GM21619 (cell line): ENCODE results near the gene SLC2A9.
A peak's percentile ranks its signal among the peaks of the same experiment; 100 is the strongest.

Experiments used
- ATAC-seq: cut with Tn5 transposase; IDR thresholded peaks from one replicate; pipeline ENCODE4 v1.9.1; 2021; ENCODE audit not compliant: unreplicated experiment

The SLC2A9 gene

GRCh38 chr4:10021653-10022023 is 341 bp upstream of the SLC2A9 start:
- no peak for ATAC-seq

- no peak for ATAC-seq
These were observed 1.2 kb downstream of the SLC2A9 start for GRCh38 chr4:10020106-10020505.

- no peak for ATAC-seq
These were observed 1.7 kb downstream of the SLC2A9 start for GRCh38 chr4:10019521-10020051.

GRCh38 chr4:10018818-10019461 is 2.4 kb downstream of the SLC2A9 start:
- peak; percentile 99 for ATAC-seq

GRCh38 chr4:10017037-10017893 is 4.0 kb downstream of the SLC2A9 start:
- no peak for ATAC-seq

GRCh38 chr4:10016169-10016568 is 5.1 kb downstream of the SLC2A9 start:
- no peak for ATAC-seq

- no peak for ATAC-seq
These were observed 6.0 kb downstream of the SLC2A9 start for GRCh38 chr4:10015140-10015753.

- peak; percentile 50 for ATAC-seq
These were observed 7.6 kb downstream of the SLC2A9 start for GRCh38 chr4:10013722-10014121.

- ATAC-seq, result no peak
These were observed 9.4 kb downstream of the SLC2A9 start for GRCh38 chr4:10011885-10012284.

GRCh38 chr4:10011277-10011676 is 10.0 kb downstream of the SLC2A9 start:
- no peak for ATAC-seq

GRCh38 chr4:10009861-10010500 is 11.3 kb downstream of the SLC2A9 start:
- no peak for ATAC-seq

GRCh38 chr4:10008609-10009005 is 12.7 kb downstream of the SLC2A9 start:
- no peak for ATAC-seq

GRCh38 chr4:10007793-10008608 is 13.3 kb downstream of the SLC2A9 start:
- ATAC-seq, result peak; percentile 48

- peak; percentile 38 for ATAC-seq
These were observed 13.9 kb downstream of the SLC2A9 start for GRCh38 chr4:10007436-10007740.

GRCh38 chr4:10006601-10007435 is 14.5 kb downstream of the SLC2A9 start:
- peak; percentile 20 for ATAC-seq

- peak; percentile 34 for ATAC-seq
These were observed 15.1 kb downstream of the SLC2A9 start for GRCh38 chr4:10006231-10006600.

GRCh38 chr4:10005632-10006031 is 15.7 kb downstream of the SLC2A9 start:
- no peak for ATAC-seq

- peak; percentile 34 for ATAC-seq
These were observed 17.6 kb downstream of the SLC2A9 start for GRCh38 chr4:10003666-10004065.

GRCh38 chr4:10002278-10002677 is 19.0 kb downstream of the SLC2A9 start:
- ATAC-seq, result no peak

- no peak for ATAC-seq
These were observed 19.5 kb downstream of the SLC2A9 start for GRCh38 chr4:10001757-10002156.
